Fibroblast of skin of scalp (primary cell): ENCODE data around the gene AIMP2.
"Not testable (repeated sequence)": the region's sequence is repeated elsewhere in the genome, so short reads cannot be mapped to it uniquely, and the experiment has no call there.

ENCODE experiments used
- DNase-seq: peaks from one replicate; pipeline ENCODE4 v3.0.0-alpha.2; 2013

Gene AIMP2

DNA sequence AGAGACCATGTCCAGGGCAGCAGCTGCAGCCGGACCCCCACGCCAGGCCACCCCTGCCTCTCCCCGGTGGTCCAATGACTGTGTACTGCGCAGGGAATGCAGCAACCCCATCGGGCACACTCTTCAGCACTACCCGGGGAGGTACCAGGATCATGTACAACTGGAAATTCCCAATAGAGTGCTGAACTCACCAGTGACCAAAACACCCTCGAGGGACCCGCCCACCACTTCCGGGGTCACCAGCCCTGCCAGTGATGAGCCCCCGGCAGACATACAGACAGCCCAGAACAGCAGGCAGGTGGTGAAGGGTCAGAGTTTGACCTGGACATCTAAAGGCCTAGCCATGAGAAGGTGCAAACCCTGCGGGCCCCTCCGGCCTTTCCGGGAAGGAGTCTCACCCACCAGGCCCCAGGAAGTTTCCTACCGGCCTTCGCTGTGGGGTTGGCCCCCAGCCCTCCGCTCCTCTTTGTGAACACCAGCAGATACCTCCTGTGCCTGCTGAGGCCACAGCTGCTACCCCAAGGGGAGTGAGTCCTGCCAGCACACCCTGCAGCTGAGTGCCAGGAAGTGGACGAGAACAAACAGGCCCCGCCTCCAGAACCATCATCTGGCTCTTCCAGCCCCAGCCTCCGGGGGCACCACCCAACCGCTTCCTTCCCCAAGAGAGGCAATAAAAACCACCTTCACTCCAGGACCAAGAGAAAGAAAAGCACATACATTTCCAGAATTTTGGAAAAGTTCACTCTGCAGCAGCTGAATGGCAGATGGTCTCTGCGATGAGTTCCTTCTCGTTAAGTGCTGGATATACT is 17.1 kb downstream of the AIMP2 start:
- DNase-seq = peak; percentile 35

DNA sequence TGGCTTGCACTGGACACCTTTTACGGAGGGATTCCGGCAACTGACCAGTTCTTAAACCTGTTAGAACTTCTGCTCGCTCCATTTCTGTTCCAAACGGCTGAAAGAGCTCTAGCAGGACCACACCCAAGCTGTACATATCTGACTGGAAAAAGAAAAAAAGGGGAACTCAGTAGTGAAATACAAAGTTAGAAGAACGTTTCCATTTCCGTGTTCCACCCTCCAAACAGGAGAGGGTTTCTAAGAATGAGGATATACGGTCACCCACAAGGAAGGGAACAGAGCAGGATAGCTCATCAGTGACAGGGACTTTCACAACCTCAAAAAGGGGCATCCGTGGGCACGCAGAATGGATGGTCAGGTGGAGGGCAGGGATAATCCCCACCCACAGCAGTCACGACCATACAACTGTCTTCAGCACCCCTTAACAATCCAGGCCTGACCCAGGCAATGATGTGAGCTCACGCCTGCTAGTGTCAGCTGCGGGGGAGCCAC is 17.8 kb downstream of the AIMP2 start:
- DNase-seq = no peak

DNA sequence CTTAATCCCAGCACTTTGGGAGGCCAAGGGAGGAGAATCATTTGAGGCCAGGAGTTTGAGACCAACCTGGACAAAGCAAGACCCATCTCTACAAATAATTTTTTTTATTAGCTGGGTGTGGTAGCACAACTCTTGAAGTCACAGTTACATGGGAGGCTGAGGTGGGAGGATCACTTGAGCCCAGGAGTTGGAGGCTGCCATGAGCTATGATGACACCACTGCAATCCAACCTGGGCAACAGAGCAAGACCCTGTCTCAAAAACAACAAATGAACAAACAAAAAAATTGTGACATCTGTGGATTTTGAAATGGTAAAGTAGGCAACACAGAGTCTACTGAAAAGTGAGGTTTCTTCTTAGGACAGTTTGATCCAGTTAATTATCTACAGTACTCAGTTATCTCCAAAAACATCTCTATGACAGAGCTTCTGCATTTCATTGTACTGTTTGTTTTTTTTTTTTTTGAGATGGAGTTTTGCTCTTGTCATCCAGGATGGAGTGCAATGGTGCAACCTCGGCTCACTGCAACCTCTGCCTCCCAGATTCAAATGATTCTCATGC is 18.8 kb downstream of the AIMP2 start:
- no peak for DNase-seq

DNA sequence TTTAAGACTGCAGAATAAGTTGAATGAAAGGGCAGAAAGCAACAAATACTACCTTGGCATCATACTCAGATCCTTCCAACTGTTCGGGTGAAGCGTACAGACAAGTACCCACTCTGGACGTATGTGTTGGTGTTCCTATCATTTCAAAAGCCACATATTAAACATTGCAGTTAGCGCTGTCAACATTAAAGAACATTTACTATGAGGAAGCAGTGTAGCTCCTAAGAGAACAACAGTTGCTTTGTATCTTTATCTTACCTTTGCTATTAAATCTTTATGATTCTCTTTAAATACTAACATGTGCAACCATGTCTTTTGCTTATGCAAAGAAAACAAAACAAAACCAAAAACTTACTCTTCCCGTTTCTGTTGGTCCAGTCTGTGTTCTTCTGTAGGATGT is 19.5 kb downstream of the AIMP2 start:
- no peak for DNase-seq

DNA sequence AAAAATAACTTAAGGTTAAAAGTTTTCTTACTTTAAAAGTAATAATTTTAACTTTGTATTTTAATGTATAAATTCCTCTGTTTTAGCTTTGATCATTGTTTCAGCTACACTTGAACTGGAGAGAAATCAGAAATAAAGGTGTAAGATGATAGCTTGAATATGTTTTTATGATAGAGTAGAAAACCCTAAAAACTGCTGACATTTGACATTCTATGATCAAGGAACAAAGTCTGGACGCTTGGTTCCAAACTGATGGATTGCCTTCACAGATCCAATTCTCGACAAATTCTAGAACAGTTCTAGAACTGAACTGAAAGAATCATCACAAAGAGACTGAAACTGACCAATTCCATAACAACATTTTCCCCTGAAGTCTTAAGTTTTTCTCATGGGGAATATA is 21.9 kb downstream of the AIMP2 start, which contains the start of gene ANKRD61:
ANKRD61 (plus strand) TSS at position 389 of the 400 bp plus-strand sequence; CDS start at position 389, 0 bp downstream.
- no peak for DNase-seq

DNA sequence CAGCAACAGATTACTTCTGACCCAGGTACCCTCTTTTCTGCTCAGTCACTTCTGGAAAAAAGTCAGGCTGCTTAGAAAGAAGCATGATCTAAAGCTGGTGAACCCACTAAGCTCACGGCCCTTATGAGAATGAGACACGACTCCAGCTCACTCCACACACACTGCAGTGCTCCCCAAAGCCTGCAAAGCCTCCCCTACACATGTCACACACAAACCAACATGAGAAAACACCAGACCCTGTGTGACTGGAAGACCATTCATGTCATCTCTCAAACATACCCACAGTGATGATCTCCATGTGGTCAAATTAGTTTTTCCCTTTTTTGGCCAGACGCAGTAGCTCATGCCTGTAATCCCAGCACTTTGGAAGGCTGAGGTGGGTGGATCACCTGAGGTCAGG is 22.5 kb downstream of the AIMP2 start:
- DNase-seq = no peak

DNA sequence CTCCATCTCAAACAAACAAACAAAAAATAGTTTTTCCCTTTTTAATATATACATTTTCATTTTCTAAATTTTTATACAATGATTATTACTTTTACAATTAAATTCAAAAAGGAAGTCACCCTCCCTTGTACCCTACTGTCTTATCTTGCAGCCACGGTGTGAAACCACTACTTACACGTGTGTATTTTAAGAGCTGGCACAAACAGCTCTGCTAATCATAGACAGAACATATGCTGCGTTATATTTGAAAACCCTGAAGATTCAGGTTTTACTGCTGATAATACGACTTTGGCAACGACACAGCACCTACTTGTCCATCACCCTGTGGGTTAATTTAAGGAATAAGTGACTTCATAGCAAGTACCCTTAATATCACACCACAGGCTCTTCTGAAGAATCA is 23.1 kb downstream of the AIMP2 start:
- no peak for DNase-seq

DNA sequence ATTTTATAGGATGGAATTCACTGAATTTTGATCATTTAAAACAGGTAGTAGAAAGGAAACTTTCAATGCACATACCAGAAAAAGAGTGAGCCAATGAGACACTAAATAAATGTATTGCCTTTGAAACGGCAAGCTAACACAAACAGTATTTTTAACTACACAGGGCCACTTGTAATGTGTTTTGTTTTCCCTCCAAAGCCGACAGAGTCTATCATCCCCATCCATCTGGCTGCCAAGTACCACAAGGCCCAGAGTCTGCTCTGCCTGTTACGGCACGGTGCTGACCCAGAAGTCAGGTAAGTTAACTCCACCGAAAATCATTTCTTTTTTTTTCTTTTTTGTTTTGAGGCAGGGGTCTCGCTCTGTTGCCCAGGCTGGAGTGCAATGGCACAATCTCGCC is 23.6 kb downstream of the AIMP2 start:
- no peak for DNase-seq

DNA sequence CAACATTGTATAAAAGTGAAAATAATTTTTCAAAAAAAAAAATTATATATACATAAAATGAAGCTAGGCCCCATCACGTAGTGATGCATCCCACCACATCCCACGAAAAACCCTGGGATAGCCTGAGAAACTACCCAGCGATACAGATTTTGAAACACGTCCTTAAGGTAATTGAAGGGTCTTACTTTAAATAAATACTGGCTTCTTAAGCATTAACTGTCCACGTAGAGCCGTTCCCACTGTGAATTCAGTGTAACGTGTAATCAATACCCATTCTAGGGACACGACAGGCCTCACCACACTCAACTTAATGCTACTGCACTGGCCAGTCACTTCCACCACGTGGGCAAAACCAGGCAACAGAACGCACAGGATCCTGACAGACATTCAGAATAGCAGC is 26.1 kb downstream of the AIMP2 start:
- no peak for DNase-seq

DNA sequence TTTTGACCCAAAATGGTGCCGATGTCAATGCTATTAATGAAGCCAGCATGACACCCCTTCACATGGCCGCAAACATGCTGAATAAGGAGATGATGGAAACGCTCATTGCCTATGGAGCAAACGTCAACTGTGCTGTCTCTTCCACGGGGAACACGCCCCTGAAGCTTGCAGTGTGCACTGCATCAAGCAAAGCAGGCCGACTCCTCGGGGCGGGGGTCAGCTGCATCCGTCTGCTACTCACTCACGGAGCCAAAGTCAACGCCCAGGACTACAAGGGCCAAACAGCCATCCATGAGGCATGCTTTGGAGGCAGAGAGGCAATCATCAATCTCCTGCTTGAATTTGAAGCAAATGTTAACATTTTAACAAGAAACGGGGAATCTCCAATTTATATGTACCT is 26.6 kb downstream of the AIMP2 start:
- no peak for DNase-seq

DNA sequence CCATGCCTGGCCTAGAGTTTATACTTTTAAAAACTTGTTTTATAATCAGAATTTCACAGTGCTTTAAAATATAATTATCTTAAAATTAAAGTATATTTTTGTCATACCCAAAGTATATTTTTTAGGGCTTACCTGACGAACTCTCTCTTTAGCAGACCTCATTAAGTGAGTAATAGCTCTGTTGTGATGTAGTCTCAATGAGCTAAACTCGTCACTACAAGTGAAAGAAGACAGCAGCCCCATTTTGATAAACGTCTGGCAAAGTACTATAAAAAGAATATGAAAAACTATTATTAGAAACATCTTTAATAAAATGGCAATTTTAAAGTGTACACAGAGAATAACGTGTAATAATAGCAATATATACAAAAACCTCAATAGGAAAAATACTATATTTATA is 40.7 kb downstream of the AIMP2 start:
- no peak for DNase-seq

DNA sequence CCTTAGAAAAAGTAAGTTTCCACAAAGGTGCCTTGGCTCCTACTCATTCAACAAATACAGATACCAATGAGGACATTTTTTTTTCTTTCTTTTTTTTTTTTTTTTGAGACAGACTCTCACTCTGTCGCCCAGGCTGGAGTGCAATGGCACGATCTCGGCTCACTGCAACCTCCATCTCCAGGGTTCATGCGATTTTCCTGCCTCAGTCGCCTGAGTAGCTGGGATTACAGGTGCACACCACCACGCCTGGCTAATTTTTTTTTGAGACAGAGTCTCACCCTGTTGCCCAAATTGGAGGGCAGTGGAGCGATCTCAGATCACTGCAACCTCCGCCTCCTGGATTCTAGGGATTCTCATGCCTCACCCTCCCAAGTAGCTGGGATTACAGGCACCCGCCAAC is 42.1 kb downstream of the AIMP2 start:
- not testable (repeated sequence) for DNase-seq

DNA sequence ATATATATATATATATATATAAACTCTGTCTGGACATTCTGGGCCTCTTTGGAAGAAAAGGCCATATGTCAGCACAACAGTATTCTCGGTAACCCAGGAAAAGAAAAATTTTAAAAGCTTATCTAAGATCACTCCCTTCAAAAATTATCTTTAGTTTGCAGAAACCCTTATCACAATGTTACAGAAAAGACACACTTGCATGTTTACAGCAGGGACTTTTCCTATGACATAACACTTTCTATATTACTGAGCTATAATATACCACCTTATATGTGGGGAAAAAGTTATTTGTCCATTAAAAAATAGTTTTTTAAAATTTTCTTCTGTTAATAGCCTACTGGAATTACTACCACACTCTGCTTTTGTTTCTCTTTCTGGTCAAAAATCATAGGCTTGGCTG is 47.5 kb downstream of the AIMP2 start:
- DNase-seq = no peak

DNA sequence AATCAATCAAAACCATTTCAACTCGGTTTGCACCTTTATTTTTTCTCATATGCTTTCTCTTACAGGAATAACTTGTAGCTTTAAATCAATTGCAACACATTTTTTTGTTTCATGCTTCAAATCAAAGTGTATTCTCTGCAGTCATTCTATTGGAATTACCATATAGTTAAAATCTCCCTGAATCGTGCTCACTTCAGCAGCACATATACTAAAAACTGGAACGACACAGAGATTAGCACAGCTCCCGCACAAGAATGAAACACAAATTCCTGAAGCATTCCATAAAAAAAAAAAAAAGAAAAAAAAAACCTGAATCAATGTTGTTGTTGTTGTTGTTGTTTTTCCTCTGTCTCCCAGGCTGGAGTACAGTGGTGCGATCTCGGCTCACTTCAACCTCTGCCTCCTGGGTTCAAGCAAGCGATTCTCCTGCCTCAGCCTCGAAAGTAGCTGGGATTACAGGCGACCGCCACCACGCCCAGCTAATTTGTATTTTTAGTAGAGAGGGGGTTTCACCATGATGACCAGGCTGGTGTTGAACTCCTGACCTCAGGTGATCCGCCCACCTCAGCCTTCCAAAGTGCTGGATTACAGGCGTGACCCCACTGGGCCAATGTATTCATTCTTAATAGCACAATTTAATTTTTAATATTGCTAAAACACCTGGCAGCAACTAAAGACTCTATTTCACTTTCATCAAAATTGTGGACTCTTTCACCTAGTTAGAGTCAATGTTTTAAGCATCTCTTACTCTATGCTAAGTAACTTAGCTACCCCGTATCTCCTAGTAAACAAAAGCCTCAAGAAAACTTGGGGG is 48.5 kb downstream of the AIMP2 start:
- peak; percentile 3 for DNase-seq

DNA sequence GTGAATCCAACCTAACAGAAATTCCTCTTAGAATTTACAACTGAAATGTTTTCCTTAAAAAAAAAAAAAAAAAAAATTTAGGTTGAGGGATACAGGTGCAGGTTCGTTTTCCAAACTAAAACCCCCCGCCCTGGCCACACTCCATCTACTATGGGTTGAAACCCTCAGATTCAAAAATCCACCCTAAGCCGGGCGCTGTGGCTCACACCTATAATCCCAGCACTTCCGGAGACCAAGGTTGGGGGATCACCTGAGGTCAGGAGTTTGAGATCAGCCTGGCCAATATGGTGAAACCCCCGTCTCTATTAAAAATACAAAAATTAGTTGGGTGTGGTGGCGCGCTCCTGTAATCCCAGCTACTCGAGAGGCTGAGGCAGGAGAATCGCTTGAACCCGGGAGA is 50.9 kb downstream of the AIMP2 start:
- not testable (repeated sequence) for DNase-seq

DNA sequence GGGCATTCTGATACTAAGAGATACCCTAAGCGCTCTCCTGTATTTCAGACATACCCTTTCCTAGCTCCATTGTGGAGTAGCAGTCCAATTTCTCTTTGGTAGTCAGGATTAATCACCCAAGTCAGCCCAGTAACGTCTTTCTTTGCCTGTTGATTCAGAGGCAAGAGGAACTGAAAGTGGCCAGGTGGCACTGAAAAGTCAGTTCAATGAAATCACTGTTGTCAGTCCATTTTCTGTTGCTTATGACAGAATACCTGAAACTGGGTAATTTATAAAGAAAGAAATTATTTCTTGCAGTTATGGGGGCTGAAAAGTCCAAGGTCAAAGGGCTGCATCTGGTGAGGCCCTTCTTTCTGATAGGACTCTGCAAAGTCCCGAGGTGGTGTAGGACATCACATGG is 62.3 kb downstream of the AIMP2 start:
- no peak for DNase-seq
